Natural killer cell (primary cell): ENCODE results near the gene SSBP2. TPM values are rescaled to one million over a fixed set of nuclear protein-coding genes. Genes with fewer than 3 reads are reported as not detected.
A peak's percentile ranks its signal among the peaks of the same experiment; 100 is the strongest.

Experiments
- ATAC-seq, 3 donors: fragments of 150-1000 bp in 2 of 3; fragments of 200-7000 bp in 1 of 3; cut with Tn5 transposase; 1 replicate in 1 of 3; 2 replicates in 2 of 3; pipeline ENCODE4 v1.10.0; 2021; ENCODE audit warnings: mild to moderate bottlenecking in 2 of 3, moderate library complexity in 2 of 3
- DNase-seq, 2 donors: peaks; one replicate each; pipeline versions ENCODE4 v3.0.0 to v3.0.0-alpha.2; 2013 to 2021; ENCODE audit warnings: mixed read lengths in 1 of 2
- H3K27ac ChIP-seq: one replicate; pipeline ENCODE4 v1.5.1; 2013; ENCODE audit warnings: mild to moderate bottlenecking, low read length
- H3K27me3 ChIP-seq: one replicate; pipeline ENCODE4 v1.6.1; 2013; ENCODE audit warnings: low read length; ENCODE audit not compliant: control insufficient read depth, insufficient read depth
- H3K36me3 ChIP-seq: one replicate; pipeline ENCODE4 v1.6.1; 2013; ENCODE audit warnings: low read length; ENCODE audit not compliant: control insufficient read depth, insufficient read depth
- H3K4me1 ChIP-seq: one replicate; pipeline ENCODE4 v1.6.1; 2013; ENCODE audit warnings: low read length; ENCODE audit not compliant: control insufficient read depth, insufficient read depth
- H3K4me3 ChIP-seq: one replicate; pipeline ENCODE4 v1.5.1; 2013; ENCODE audit warnings: low read length
- H3K9me3 ChIP-seq: one replicate; pipeline ENCODE4 v1.6.1; 2013; ENCODE audit warnings: low read length; ENCODE audit not compliant: control insufficient read depth, insufficient read depth
- H3K27ac Mint-ChIP-seq, 2 donors: one replicate each; pipeline ENCODE4 v1.8.0; 2022; ENCODE audit warnings: mild to moderate bottlenecking in 2 of 2, mixed read lengths in 2 of 2, moderate library complexity in 1 of 2
- H3K27me3 Mint-ChIP-seq, 2 donors: one replicate each; pipeline ENCODE4 v1.8.0; 2022; ENCODE audit warnings: low read depth in 2 of 2, mixed read lengths in 2 of 2
- H3K36me3 Mint-ChIP-seq: one replicate; pipeline ENCODE4 v1.8.0; 2022; ENCODE audit warnings: mixed read lengths
- H3K4me1 Mint-ChIP-seq, 2 donors: one replicate each; pipeline ENCODE4 v1.8.0; 2022; ENCODE audit warnings: mixed read lengths in 2 of 2
- H3K4me3 Mint-ChIP-seq: one replicate; pipeline ENCODE4 v1.8.0; 2022; ENCODE audit warnings: mild to moderate bottlenecking, moderate library complexity, mixed read lengths
- H3K9me3 Mint-ChIP-seq, 2 donors: one replicate each; pipeline ENCODE4 v1.8.0; 2022; ENCODE audit warnings: mixed read lengths in 2 of 2
- CTCF ChIP-seq: fragments of 200-600 bp; IDR thresholded peaks from one replicate; pipeline ENCODE4 v1.8.0; 2022; ENCODE audit warnings: antibody characterized with exemption
- WGBS: methylation state at CpG from one replicate; pipeline ENCODE4 v1.1.7; 2013; ENCODE audit warnings: missing lambda C conversion rate; ENCODE audit not compliant: insufficient coverage; 5-methylcytosine and 5-hydroxymethylcytosine counted together
- intact Hi-C: fragments of 100-400 bp; cut with micrococcal nuclease; formaldehyde crosslinking; loops from one replicate; pipeline ENCODE4 v1.14.2; 2022
- total RNA-seq, 4 donors: library from RNA; stranded (reverse); fragments of 120-200 nt in 1 of 4; gene quantifications; one replicate each; pipeline versions ENCODE4 v1.2.3 to v1.2.4, GENCODE V29; 2013 to 2022

SSBP2 gene
- total RNA-seq, 3 donors from 2014 or later (not counting 1 experiment from before 2014, with no cell fraction given) = 13.1 to 17.3 (median 14.8) TPM

- Histone ChIP-seq H3K4me1 (no peaks in the 10 kb centered on the region), H3K9me3 (no peaks in the 10 kb centered on the region), H3K27ac (no peak overlapping the region), H3K36me3 (no peaks in the 10 kb centered on the region), H3K4me3 (no peak overlapping the region), H3K27me3 (no peaks in the 10 kb centered on the region)
- Mint-ChIP-seq H3K27me3 (no peaks in the 10 kb centered on the region), H3K27ac (no peak overlapping the region), H3K4me1 (peaks cover 0 to 15% of the 10 kb centered on the region in 2 donors), H3K9me3 (no peaks in the 10 kb centered on the region), H3K36me3 (no peaks in the 10 kb centered on the region), H3K4me3 (no peak overlapping the region)
- no peak for TF ChIP-seq CTCF
- ATAC-seq (no peak), DNase-seq (no peak)
- intact Hi-C loops = no loop called here
- WGBS = no CpG with 5 or more reads among the region's 1 CpG
Measured at GRCh38 chr5:81534441-81534840, 216.5 kb downstream of the SSBP2 start.

- Histone ChIP-seq H3K4me1 (no peaks in the 10 kb centered on the region), H3K27ac (no peak overlapping the region), H3K9me3 (no peaks in the 10 kb centered on the region), H3K36me3 (no peaks in the 10 kb centered on the region), H3K4me3 (no peak overlapping the region), H3K27me3 (no peaks in the 10 kb centered on the region)
- no peaks in the 10 kb centered on the region for H3K36me3 Mint-ChIP-seq
- H3K9me3 Mint-ChIP-seq = no peaks in the 10 kb centered on the region
- no peaks in the 10 kb centered on the region for H3K27me3 Mint-ChIP-seq
- intact Hi-C loops = no loop called here
- WGBS = 86% methylated on average over 1 of the region's 2 CpGs
- H3K4me1 Mint-ChIP-seq = peaks cover 0 to 14% of the 10 kb centered on the region in 2 donors
- no peak overlapping the region for H3K27ac Mint-ChIP-seq
- no peak for TF ChIP-seq CTCF
- ATAC-seq (no peak), DNase-seq (no peak)
- no peak overlapping the region for H3K4me3 Mint-ChIP-seq
Measured at GRCh38 chr5:81533629-81534405, 217.1 kb downstream of the SSBP2 start.

- no peak overlapping the region for H3K4me3 Mint-ChIP-seq
- intact Hi-C loops = no loop called here
- Histone ChIP-seq H3K4me1 (no peaks in the 10 kb centered on the region), H3K27ac (no peak overlapping the region), H3K4me3 (no peak overlapping the region), H3K9me3 (no peaks in the 10 kb centered on the region), H3K27me3 (no peaks in the 10 kb centered on the region), H3K36me3 (no peaks in the 10 kb centered on the region)
- DNase-seq = no peak
- no peak overlapping the region for H3K27ac Mint-ChIP-seq
- peaks cover 0 to 11% of the 10 kb centered on the region in 2 donors for H3K4me1 Mint-ChIP-seq
- H3K36me3 Mint-ChIP-seq = no peaks in the 10 kb centered on the region
- ATAC-seq = no peak
- WGBS = 92% methylated on average over 1 of the region's 1 CpG
- no peaks in the 10 kb centered on the region for H3K9me3 Mint-ChIP-seq
- no peak for TF ChIP-seq CTCF
- no peaks in the 10 kb centered on the region for H3K27me3 Mint-ChIP-seq
Measured at GRCh38 chr5:81530919-81531318, 220.0 kb downstream of the SSBP2 start.

- no peak overlapping the region for H3K4me3 ChIP-seq
- intact Hi-C loops = no loop called here
- no peaks in the 10 kb centered on the region for H3K36me3 ChIP-seq
- Mint-ChIP-seq H3K4me3 (no peak overlapping the region), H3K36me3 (no peaks in the 10 kb centered on the region), H3K27me3 (no peaks in the 10 kb centered on the region), H3K9me3 (no peaks in the 10 kb centered on the region), H3K4me1 (peaks cover 0 to 4% of the 10 kb centered on the region in 2 donors), H3K27ac (no peak overlapping the region)
- DNase-seq (no peak), ATAC-seq (peak in 1 of 3 donors; percentile 48)
- H3K27ac ChIP-seq = no peak overlapping the region
- H3K27me3 ChIP-seq = no peaks in the 10 kb centered on the region
- H3K9me3 ChIP-seq = no peaks in the 10 kb centered on the region
- no peaks in the 10 kb centered on the region for H3K4me1 ChIP-seq
- no CpG with 5 or more reads among the region's 2 CpGs for WGBS
- TF ChIP-seq CTCF = no peak
Measured at GRCh38 chr5:81525690-81526089, 225.2 kb downstream of the SSBP2 start.
